H9 (cell line): ENCODE data around the gene MATN1. TPM values are rescaled to one million over a fixed set of nuclear protein-coding genes. Genes with fewer than 3 reads are reported as not detected.

ENCODE experiments used
- DNase-seq: peaks from one replicate; pipeline ENCODE4 v3.0.0-alpha.2; 2017
- H2AFZ ChIP-seq: one replicate; pipeline ENCODE4 v1.6.1; 2013; ENCODE audit warnings: mild to moderate bottlenecking, low read length, control low read depth, moderate library complexity
- H2AK5ac ChIP-seq: 2 replicates; pipeline ENCODE4 v1.6.1; 2013; ENCODE audit warnings: low read length, control low read depth, mixed read lengths; ENCODE audit not compliant: insufficient read length
- H2BK120ac ChIP-seq: one replicate; pipeline ENCODE4 v1.6.1; 2013; ENCODE audit warnings: low read depth, mild to moderate bottlenecking, low read length, control low read depth, inconsistent platforms; ENCODE audit not compliant: poor library complexity, severe bottlenecking
- H2BK12ac ChIP-seq: 2 replicates; pipeline ENCODE4 v1.6.1; 2013; ENCODE audit warnings: low read length, control low read depth, mixed read lengths, low read depth; ENCODE audit not compliant: insufficient read length
- H2BK15ac ChIP-seq: 2 replicates; pipeline ENCODE4 v1.6.1; 2013; ENCODE audit warnings: low read depth, low read length, control low read depth
- H2BK20ac ChIP-seq: one replicate; pipeline ENCODE4 v1.6.1; 2013; ENCODE audit warnings: low read depth, mild to moderate bottlenecking, low read length, control low read depth, inconsistent platforms; ENCODE audit not compliant: poor library complexity, severe bottlenecking
- H2BK5ac ChIP-seq: 2 replicates; pipeline ENCODE4 v1.6.1; 2013; ENCODE audit warnings: low read length, control low read depth, mixed read lengths; ENCODE audit not compliant: insufficient read length
- H3K14ac ChIP-seq: 2 replicates; pipeline ENCODE4 v1.6.1; 2013; ENCODE audit warnings: low read length, control low read depth; ENCODE audit not compliant: insufficient read depth
- H3K18ac ChIP-seq: 2 replicates; pipeline ENCODE4 v1.6.1; 2013; ENCODE audit warnings: low read depth, mild to moderate bottlenecking, mixed read lengths, low read length, control low read depth; ENCODE audit not compliant: insufficient read length
- H3K23ac ChIP-seq: 2 replicates; pipeline ENCODE4 v1.6.1; 2013; ENCODE audit warnings: low read length, control low read depth, mixed read lengths, low read depth; ENCODE audit not compliant: insufficient read length
- H3K23me2 ChIP-seq: 2 replicates; pipeline ENCODE4 v1.6.1; 2013; ENCODE audit warnings: low read depth, mild to moderate bottlenecking, mixed read lengths, low read length, control low read depth; ENCODE audit not compliant: insufficient read length, poor library complexity, severe bottlenecking
- H3K27ac ChIP-seq: 2 replicates; pipeline ENCODE4 v1.5.1; 2013; ENCODE audit warnings: low read length, control low read depth, mixed read lengths, low read depth; ENCODE audit not compliant: insufficient read length
- H3K27me3 ChIP-seq: 2 replicates; pipeline ENCODE4 v1.6.1; 2013; ENCODE audit warnings: low read length, control low read depth, inconsistent platforms; ENCODE audit not compliant: insufficient read depth
- H3K4ac ChIP-seq: 2 replicates; pipeline ENCODE4 v1.6.1; 2013; ENCODE audit warnings: low read depth, mild to moderate bottlenecking, control low read depth, inconsistent platforms, low read length, moderate library complexity
- H3K4me1 ChIP-seq: 2 replicates; pipeline ENCODE4 v1.6.1; 2013; ENCODE audit warnings: low read length, control low read depth, inconsistent platforms; ENCODE audit not compliant: insufficient read depth
- H3K4me2 ChIP-seq: 2 replicates; pipeline ENCODE4 v1.6.1; 2013; ENCODE audit warnings: low read length, control low read depth, mixed read lengths; ENCODE audit not compliant: insufficient read length, insufficient read depth
- H3K56ac ChIP-seq: 2 replicates; pipeline ENCODE4 v1.6.1; 2013; ENCODE audit warnings: low read depth, mild to moderate bottlenecking, mixed read lengths, low read length, control low read depth; ENCODE audit not compliant: insufficient read length
- H3K79me1 ChIP-seq: 2 replicates; pipeline ENCODE4 v1.6.1; 2013; ENCODE audit warnings: low read depth, mild to moderate bottlenecking, moderate library complexity, low read length, control low read depth, inconsistent platforms; ENCODE audit not compliant: insufficient read depth, poor library complexity, severe bottlenecking
- H3K79me2 ChIP-seq: 2 replicates; pipeline ENCODE4 v1.6.1; 2013; ENCODE audit warnings: low read length, control low read depth, inconsistent platforms; ENCODE audit not compliant: insufficient read depth
- H3K9ac ChIP-seq: 2 replicates; pipeline ENCODE4 v1.6.1; 2013; ENCODE audit warnings: low read length, control low read depth, mixed read lengths; ENCODE audit not compliant: insufficient read length; ENCODE audit errors: extremely low read depth
- H3K9me3 ChIP-seq: one replicate; pipeline ENCODE4 v1.6.1; 2013; ENCODE audit warnings: low read depth, low read length, inconsistent platforms; ENCODE audit not compliant: control insufficient read depth
- H3T11ph ChIP-seq: one replicate; pipeline ENCODE4 v1.6.1; 2013; ENCODE audit warnings: mild to moderate bottlenecking, low read length, control low read depth, inconsistent platforms
- H4K20me1 ChIP-seq: one replicate; pipeline ENCODE4 v1.6.1; 2013; ENCODE audit not compliant: control insufficient read depth, insufficient read length, insufficient read depth
- H4K5ac ChIP-seq: 2 replicates; pipeline ENCODE4 v1.6.1; 2013; ENCODE audit warnings: low read depth, mild to moderate bottlenecking, mixed read lengths, low read length, control low read depth; ENCODE audit not compliant: insufficient read length
- H4K8ac ChIP-seq: replicated peaks from 2 replicates; pipeline ENCODE4 v1.6.1; 2013; ENCODE audit warnings: low read length, control low read depth, mixed read lengths, low read depth; ENCODE audit not compliant: insufficient read length
- H4K91ac ChIP-seq: 2 replicates; pipeline ENCODE4 v1.6.1; 2013; ENCODE audit warnings: low read depth, mild to moderate bottlenecking, moderate library complexity, mixed read lengths, low read length, control low read depth; ENCODE audit not compliant: insufficient read length
- H3K27ac Mint-ChIP-seq, 3 experiments: 2 replicates in 2 of 3; 3 replicates in 1 of 3; pipeline ENCODE4 v1.8.0; 2020 to 2021; ENCODE audit warnings: mixed read lengths in 3 of 3, mild to moderate bottlenecking in 1 of 3, moderate library complexity in 1 of 3
- H3K27me3 Mint-ChIP-seq: 2 replicates; pipeline ENCODE4 v1.8.0; 2021; ENCODE audit warnings: low read depth, mild to moderate bottlenecking, moderate library complexity, mixed read lengths
- H3K36me3 Mint-ChIP-seq, 3 experiments: 2 replicates in 2 of 3; 3 replicates in 1 of 3; pipeline ENCODE4 v1.8.0; 2020 to 2021; ENCODE audit warnings: low read depth in 3 of 3, mixed read lengths in 3 of 3; ENCODE audit not compliant: insufficient read depth in 1 of 3
- H3K4me1 Mint-ChIP-seq, 2 experiments: 2 replicates each; pipeline ENCODE4 v1.8.0; 2020; ENCODE audit warnings: mixed read lengths in 2 of 2
- H3K4me3 Mint-ChIP-seq, 2 experiments: 2 replicates in 1 of 2; 3 replicates in 1 of 2; pipeline ENCODE4 v1.8.0; 2020 to 2021; ENCODE audit warnings: mild to moderate bottlenecking in 2 of 2, mixed read lengths in 2 of 2, moderate library complexity in 1 of 2
- H3K9me3 Mint-ChIP-seq, 2 experiments: 2 replicates in 1 of 2; 3 replicates in 1 of 2; pipeline ENCODE4 v1.8.0; 2020; ENCODE audit warnings: mild to moderate bottlenecking in 2 of 2, mixed read lengths in 2 of 2, moderate library complexity in 1 of 2
- WGBS: extraction: QIAGEN DNeasy Blood & Tissue Kit; methylation state at CpG from one replicate; pipeline ENCODE4 v1.1.7; 2013; ENCODE audit warnings: missing lambda C conversion rate, low lambda C conversion rate, mixed read lengths; ENCODE audit not compliant: insufficient read length; ENCODE audit errors: extremely low coverage; 5-methylcytosine and 5-hydroxymethylcytosine counted together
- total RNA-seq: library from RNA; stranded (reverse); gene quantifications from 2 replicates; pipeline ENCODE4 v1.2.1, GENCODE V29; 2021
- TF ChIP-seq, protein P1 (sequence below): fragments of 200-600 bp; sonication (generic); conservative IDR thresholded peaks from 3 replicates; pipeline ENCODE4 v1.8.0; 2021; ENCODE audit warnings: antibody characterized with exemption, mild to moderate bottlenecking

Gene MATN1
- total RNA-seq, 1 experiment from 2014 or later = not detected

DNA sequence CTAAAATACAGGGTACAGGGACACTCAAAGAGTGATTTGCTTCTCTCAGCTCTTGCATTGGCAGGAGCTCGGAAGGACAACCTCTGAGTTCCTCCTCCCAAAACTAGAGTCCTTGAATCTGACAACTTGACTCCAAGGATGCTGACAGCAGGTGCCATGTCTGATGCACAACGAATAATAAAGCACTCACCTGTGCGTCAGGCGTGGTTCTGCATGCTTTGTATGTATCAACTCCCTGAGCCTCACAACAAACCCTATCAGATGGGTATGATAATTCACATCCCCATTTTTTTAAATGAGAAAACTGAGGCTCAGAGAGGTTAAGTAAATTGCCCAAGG is 32.8 kb upstream of the MATN1 start:
- no peak for DNase-seq
- no peaks in the 10 kb centered on the region for H3K79me2 ChIP-seq
- no peak overlapping the region for H3K27ac ChIP-seq
- peaks cover 4% of the 10 kb centered on the region for H3K27me3 Mint-ChIP-seq
- no peaks in the 10 kb centered on the region for H4K20me1 ChIP-seq
- TF ChIP-seq, protein P1, sequence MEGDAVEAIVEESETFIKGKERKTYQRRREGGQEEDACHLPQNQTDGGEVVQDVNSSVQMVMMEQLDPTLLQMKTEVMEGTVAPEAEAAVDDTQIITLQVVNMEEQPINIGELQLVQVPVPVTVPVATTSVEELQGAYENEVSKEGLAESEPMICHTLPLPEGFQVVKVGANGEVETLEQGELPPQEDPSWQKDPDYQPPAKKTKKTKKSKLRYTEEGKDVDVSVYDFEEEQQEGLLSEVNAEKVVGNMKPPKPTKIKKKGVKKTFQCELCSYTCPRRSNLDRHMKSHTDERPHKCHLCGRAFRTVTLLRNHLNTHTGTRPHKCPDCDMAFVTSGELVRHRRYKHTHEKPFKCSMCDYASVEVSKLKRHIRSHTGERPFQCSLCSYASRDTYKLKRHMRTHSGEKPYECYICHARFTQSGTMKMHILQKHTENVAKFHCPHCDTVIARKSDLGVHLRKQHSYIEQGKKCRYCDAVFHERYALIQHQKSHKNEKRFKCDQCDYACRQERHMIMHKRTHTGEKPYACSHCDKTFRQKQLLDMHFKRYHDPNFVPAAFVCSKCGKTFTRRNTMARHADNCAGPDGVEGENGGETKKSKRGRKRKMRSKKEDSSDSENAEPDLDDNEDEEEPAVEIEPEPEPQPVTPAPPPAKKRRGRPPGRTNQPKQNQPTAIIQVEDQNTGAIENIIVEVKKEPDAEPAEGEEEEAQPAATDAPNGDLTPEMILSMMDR = no peak
- H2AFZ ChIP-seq = no peak overlapping the region
- H3K4me2 ChIP-seq = no peak overlapping the region
- no peaks in the 10 kb centered on the region for H3K4me1 ChIP-seq
- H3K23ac ChIP-seq = no peak overlapping the region
- no peak overlapping the region for H3K18ac ChIP-seq
- H3K4me1 Mint-ChIP-seq = peaks cover 22 to 31% of the 10 kb centered on the region in 2 experiments
- no peak overlapping the region for H3K27ac Mint-ChIP-seq
- no peak overlapping the region for H4K8ac ChIP-seq
- no peak overlapping the region for H3T11ph ChIP-seq
- no peak overlapping the region for H2BK20ac ChIP-seq
- no peaks in the 10 kb centered on the region for H3K9me3 ChIP-seq
- no peak overlapping the region for H4K91ac ChIP-seq
- H3K79me1 ChIP-seq = no peaks in the 10 kb centered on the region
- H3K4me3 Mint-ChIP-seq = no peak overlapping the region
- peaks cover 0 to 4% of the 10 kb centered on the region in 2 experiments; a peak in 2 of 5 replicates for H3K9me3 Mint-ChIP-seq
- H2BK12ac ChIP-seq = no peak overlapping the region
- H2BK120ac ChIP-seq = no peak overlapping the region
- no CpG with 5 or more reads among the region's 4 CpGs for WGBS
- H3K56ac ChIP-seq = no peak overlapping the region
- no peak overlapping the region for H3K4ac ChIP-seq
- H2AK5ac ChIP-seq = no peak overlapping the region
- H2BK5ac ChIP-seq = no peak overlapping the region
- no peak overlapping the region for H2BK15ac ChIP-seq
- H3K23me2 ChIP-seq = no peaks in the 10 kb centered on the region
- no peak overlapping the region for H3K9ac ChIP-seq
- no peak overlapping the region for H4K5ac ChIP-seq
- H3K27me3 ChIP-seq = no peaks in the 10 kb centered on the region
- peaks cover 0 to 5% (median 0%) of the 10 kb centered on the region in 3 experiments; a peak in 1 of 7 replicates for H3K36me3 Mint-ChIP-seq
- no peak overlapping the region for H3K14ac ChIP-seq
